ENCODE data around the gene LCK.
"Not testable (repeated sequence)": the region's sequence is repeated elsewhere in the genome, so short reads cannot be mapped to it uniquely, and the experiment has no call there.

The LCK gene

GRCh38 chr1:32274646-32275340 lies 23.7 kb downstream of the LCK start:
- no peak for DNase-seq

DNA sequence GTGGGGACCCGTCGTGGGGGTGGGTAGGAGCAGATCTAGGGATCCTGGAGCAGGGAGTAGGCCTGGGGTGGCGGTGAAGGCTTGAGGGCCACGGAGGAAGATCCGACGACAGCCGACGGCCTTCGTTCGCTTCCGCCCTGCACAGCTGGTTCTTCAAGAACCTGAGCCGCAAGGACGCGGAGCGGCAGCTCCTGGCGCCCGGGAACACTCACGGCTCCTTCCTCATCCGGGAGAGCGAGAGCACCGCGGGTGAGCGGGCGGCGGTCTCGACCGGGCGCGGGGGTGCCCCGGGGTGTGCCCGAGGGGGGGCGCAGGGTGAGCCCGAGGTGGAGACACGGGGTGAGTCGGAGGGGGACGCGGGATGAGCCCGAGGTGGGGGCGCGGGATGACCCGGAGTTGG lies 24.4 kb downstream of the LCK start:
- no peak for DNase-seq

GRCh38 chr1:32276032-32276782 lies 25.1 kb downstream of the LCK start:
- no peak for DNase-seq

GRCh38 chr1:32284777-32285176 lies 33.7 kb downstream of the LCK start:
- not testable (repeated sequence) for DNase-seq

- no peak for DNase-seq
Measured at GRCh38 chr1:32285658-32286057, 34.6 kb downstream of the LCK start.

DNA sequence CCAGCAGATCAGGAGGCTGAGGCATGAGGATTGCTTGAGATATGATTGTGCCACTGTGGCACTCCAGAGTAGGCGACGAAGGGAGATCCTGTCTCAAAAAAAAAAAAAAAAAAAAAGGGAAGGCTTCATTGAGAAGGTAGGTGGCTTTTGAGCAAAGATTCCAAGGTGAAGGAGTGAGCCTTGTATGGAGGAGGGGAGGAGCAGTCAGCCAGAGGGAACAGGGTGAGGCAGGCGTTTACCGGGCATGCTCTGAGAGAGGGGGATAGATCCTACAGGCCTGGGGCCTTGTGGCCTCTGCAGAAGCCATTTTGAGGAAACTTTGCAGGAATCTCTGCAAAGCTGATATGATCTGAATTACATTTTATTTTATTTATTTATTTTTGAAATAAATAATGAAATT lies 35.7 kb downstream of the LCK start:
- no peak for DNase-seq

- DNase-seq = no peak
Measured at GRCh38 chr1:32289256-32289655, 38.2 kb downstream of the LCK start.

DNA sequence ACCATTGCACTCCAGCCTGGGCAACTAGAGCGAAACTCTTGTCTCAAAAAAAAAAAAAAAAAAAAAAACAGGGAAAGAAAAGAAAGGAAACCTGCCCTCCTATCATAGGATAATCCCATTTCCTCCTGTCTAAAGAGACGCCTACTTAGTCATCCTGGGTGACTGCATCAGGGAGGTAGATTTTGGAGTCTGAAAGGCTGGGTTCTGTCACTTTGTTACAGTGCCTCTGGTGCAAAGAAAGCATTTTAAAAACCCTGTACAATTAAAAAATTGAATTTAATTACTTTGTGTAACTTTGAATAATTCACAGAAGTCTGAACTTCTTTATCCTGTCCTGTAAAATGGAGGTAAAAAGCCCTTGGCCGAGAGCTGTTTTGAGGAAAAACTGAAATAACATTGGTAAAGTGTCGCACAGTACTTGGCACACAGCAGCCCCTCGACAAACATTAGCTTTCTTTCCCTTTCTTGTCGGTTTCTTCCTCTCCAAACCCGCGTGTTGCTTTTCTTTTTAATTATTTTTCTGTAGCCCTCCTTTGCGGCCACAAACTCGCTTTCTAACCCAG lies 40.2 kb downstream of the LCK start:
- DNase-seq = no peak

DNA sequence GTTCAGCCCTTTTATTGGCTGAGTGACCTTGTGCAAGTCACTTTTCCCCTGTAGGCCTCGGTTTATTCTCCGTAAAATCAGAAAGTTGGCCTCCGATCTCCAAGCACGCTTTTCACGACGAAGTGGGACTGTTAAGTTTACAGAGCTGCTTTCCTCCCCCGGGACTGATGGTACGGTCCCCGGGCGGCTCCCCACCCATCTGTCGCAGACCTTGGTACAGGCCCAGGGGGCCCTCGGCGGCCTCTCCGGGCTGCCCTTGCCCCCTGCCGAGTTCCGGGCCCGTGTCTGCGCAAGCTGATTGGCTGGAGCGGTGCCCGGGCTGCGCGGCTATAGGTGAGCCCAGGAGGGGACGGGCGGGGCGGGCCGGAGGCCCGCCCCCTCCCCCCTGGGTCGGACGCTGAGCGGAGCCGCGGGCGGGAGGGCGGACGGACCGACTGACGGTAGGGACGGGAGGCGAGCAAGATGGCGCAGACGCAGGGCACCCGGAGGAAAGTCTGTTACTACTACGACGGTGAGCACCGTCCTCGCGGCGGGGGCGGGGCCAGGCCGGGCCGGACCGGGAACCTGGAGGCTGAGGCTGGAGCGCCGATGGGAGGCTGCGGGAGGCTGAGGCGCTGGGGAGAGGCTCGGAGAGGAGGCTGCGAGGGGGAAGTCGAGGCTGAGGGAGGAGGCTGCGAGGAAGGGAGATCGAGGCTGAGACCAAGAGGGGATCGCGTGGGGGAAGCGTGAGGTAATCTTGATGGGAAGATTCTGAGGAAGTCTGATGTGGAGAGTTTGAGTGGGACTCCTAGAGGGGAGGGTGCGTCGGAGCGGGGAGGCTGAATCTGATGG lies 40.9 kb downstream of the LCK start, which contains the start of gene HDAC1:
HDAC1 (plus strand) TSS at position 376 of the 831 bp plus-strand sequence; CDS start at position 463, 87 bp downstream.
- DNase-seq = peak; percentile 94

DNA sequence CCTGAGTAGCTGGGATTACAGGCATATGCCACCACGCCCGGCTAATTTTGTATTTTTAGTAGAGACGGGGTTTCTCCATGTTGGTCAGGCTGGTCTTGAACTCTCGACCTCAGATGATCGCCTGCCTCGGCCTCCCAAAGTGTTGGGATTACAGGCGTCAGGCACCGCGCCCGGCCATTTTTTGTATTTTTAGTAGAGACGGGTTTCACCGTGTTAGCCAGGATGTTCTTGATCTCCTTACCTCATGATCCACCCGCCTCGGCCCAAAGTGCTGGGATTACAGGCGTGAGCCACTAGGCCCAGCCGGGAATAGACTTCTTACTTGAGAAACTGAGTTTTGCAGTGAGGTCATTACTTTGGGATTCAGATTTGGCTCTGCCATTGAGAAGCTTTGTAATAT lies 47.1 kb downstream of the LCK start:
- DNase-seq = not testable (repeated sequence)

DNA sequence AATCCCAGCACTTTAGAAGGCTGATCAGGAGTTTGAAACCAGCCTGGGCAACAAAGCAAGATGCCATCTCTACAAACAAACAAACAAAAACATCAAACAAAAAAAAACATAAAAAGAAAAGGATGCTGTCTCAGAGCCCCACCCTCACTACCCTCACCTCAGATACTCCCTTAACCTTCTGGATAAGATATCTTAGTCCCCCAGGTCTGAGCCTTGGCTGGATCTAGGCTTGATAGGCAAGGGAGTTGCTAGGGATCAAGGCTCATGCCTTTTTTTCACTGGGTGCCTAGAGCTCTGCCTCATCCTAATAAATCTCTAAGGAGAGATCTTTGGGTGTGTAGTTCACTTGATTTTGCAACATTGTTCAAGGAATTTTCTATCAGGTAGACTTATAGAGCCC lies 48.3 kb downstream of the LCK start:
- no peak for DNase-seq

GRCh38 chr1:32303358-32303757 lies 52.3 kb downstream of the LCK start:
- no peak for DNase-seq

DNA sequence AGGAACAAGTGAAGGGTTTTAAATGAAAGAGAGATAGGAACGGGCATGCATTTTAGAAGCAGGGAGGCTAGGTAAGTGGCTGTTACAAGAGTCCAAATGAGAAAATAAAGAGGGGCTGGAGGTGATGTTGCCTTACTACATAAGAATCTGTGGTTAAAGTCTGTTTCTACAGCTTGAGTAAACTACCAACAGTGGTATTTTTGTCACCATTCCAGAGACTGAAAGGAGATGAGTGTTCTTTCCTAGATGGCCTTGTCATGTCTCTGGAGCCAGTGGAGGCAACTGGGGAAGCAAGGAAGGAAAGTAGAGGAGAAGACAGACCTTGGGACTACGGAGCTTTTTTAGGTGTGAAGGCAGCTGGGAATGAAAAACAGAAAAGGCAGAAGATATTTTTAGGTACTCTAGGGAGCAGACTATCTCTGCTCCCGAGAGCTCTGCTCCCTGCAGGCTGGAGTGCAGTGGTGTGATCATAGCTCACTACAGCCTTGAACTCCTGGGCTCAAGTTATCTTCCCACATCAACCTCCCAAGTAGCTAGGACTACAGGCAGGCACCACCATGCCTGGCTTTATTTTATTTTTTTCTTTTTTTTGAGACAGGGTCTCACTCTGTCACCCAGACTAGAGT lies 53.0 kb downstream of the LCK start:
- no peak for DNase-seq

DNA sequence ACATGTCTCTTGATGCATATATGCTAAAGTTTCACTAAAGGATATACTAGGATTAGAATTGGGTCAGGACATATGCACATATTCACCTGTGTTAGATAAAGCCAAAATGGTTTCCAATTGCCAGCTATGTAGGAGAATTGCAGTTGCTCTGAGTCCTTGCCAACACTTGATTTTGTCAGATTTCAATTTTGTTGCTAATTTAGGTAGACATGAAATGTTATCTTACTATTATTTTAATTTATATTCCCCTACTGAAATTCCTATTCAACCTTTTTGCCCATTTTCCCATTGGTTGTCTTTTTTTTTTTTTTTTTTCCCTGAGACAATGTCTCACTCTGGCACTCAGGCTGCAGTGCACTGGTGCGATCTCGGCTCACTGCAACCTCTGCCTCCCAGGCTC lies 54.2 kb downstream of the LCK start:
- DNase-seq = no peak

- no peak for DNase-seq
Measured at GRCh38 chr1:32307324-32307723, 56.3 kb downstream of the LCK start.

GRCh38 chr1:32309960-32310359 lies 58.9 kb downstream of the LCK start:
- DNase-seq = no peak

DNA sequence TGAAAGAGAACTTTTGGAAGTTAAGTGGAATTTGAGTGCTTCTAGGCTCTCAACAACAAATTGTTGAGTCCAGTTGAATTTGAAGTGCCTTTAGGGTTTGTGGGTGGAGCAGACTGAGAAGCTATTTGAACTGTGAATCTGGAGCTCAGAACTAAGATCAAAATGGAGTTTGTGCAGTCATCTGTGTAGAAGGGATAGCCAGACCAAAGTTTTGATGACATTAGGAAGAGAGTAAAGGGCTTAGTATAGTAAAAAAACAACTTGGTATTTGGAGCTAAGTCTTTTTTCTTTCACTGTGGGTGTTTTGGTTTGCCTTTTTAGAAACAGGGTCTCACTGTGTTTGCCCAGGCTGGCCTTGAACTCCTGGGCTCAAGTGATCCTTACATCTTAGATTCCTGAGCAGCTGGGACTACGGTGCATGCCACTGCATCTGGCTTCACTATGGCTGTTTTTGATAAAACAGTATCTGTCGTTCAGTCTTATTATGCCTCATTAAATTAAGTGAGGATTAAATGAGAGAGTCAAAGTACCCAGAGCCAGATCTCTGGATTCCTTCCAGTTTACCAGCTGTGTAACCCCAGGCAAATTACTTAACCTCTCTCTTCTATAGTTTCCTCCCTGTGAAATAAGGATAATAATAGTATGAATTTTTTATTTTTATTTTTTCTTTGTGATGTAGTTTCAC lies 60.8 kb downstream of the LCK start:
- DNase-seq = no peak

GRCh38 chr1:32316903-32317277 lies 65.8 kb downstream of the LCK start:
- DNase-seq = no peak

GRCh38 chr1:32318127-32318869 lies 67.2 kb downstream of the LCK start:
- DNase-seq = no peak

- no peak for DNase-seq
Measured at GRCh38 chr1:32321712-32322291, 70.7 kb downstream of the LCK start.

- DNase-seq = no peak
Measured at GRCh38 chr1:32327204-32327603, 76.1 kb downstream of the LCK start.

All from effector CD8-positive, alpha-beta T cell (primary cell).